ENCODE data around the gene SKI.

- TF ChIP-seq CTCF (IDR thresholded peaks at IDR 0.05; ENCODE audit: insufficient read depth, low read depth, low read length) (no peak), EZH2 (IDR thresholded peaks at IDR 0.05; ENCODE audit: insufficient read depth, low read length) (no peak)
Observed at GRCh38 chr1:2228157-2228594, at the start of gene SKI.

Measured in astrocyte (in vitro differentiated cells and primary cell).